Stimulated activated CD8-positive, alpha-beta memory T cell treated with anti-CD3 and anti-CD28 coated beads, Interleukin-2, amount 100 ng/mL, for 48 hours (primary cell): ENCODE results near the gene CCDC88C.

Experiments
- DNase-seq, 2 donors: peaks; one replicate each; pipeline ENCODE4 v3.0.0-alpha.2; 2020; ENCODE audit warnings: low read depth in 2 of 2

Gene CCDC88C

DNA sequence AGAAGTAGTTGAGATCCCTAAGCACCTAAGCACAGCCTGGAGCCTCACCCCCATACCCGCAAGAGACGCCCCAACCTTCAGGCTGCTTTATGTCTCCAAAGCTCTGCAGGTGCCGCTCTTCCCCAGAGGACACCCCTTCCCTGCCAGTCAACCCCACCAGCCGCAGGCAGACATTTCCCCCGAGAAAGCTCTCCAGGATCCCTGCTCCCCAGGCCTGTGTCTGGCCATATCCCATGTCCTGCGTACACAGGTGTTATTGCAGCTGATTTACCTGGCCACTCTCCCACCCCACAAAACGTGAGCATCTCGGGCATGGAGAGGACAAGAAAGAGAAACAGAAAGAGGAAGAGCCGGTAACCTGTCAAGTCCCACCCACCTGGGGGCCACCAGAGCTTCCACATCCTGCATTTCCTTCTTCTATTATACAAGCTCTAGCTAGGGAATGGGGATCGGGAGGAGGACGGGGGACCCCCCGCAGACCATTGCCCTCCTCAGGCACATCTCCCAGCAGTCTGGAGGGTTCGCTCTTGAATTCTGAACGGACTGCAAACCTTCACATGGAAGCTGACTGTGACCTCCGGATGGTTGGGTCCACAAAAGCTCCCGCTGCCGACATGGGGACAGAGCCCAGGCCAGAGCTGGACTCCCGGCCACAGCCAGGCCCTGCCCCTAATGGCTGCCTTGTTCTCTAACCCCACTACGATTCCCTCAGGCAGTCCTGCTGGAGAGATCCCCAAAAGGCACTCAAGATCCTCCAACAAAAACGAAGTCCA, 17.6 kb downstream of the CCDC88C start:
- no peak for DNase-seq

DNA sequence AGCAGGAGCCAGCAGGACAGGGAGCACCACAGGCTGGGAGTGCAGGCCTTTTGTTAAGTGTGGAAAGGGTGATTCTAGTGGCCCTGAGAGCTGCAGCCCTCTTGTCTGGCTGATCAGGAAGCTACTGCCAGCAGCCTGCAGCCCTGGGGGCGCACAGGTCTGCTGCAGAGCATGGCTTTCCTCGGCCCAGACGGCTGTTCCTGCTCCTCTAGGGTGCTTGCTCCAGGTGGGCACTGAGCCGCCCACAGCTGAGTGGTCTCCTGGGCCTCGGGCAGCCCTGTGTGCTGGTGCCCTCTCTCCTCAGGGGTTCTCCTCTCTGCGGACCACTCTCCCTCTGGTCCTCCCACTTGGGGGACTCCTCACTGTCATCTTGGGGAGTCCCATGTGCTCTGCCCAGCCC, 18.9 kb downstream of the CCDC88C start:
- DNase-seq = no peak

DNA sequence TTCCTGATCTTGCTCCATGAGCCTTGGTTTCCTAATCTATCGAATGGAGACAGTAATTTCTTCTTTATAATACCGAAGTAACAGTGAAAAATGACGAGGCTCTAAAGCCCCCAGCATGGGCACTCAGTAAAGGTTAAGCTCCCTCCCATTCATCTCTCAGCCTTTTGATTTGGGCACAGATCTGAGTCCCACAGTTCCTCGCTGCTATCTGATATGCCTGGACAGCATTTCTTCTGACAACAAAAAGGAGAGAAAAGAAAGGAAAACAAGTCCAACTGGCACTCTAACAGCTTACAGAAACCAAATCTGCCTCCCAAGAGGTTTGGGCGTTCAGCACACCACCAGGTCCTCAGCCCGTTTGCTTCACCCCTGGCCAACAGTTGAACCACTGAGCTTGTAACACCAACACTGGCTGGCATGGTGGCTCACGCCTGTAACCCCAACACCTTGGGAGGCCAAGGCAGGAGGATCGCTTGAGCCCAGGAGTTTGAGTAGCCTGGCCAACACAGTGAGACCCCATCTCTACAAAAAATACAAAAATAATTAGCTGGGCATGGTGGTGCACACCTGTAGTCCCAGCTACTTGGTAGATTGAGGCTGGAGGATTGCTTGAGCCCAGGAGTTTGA, 19.5 kb downstream of the CCDC88C start:
- no peak for DNase-seq

DNA sequence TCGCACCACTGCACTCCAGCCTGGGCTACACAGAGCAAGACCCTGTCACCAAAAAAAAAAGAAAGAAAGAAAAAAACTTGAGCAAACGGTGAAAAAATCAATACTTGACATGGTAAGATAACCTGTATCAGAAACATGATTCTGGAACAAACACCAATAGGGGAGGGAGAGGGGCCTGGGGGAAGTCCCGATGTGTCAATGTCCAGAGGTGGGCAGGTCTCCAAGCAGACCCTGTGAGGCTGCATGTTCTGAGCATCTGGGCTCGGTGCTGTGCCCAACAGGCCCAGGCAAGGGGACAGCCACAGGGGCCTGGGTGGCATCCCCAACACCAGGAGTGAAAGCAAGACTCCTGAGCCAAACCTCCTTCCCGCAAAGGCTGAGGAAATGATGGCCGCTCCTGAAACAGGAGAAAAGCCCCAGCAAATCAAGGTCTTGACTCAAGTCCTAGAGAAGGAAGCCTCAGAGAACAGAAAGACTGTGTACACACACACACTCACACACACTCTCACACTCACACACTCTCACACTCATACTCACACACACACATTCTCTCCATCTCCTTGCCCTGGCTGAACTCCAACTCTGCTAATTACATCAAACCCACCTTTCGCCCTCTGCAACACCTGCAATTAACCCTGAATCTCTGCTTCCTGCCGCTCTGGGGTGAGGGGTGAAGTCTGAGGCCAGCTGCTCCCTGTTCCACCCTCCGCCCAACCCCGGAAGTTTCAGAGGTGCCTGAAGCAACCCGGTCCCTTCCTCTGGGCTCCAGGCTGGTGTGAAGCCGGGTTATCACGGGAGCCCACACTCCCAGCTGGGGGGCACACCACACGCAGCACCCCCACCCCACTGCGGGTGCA, 20.4 kb downstream of the CCDC88C start:
- DNase-seq = peak; percentile 54 to 56

DNA sequence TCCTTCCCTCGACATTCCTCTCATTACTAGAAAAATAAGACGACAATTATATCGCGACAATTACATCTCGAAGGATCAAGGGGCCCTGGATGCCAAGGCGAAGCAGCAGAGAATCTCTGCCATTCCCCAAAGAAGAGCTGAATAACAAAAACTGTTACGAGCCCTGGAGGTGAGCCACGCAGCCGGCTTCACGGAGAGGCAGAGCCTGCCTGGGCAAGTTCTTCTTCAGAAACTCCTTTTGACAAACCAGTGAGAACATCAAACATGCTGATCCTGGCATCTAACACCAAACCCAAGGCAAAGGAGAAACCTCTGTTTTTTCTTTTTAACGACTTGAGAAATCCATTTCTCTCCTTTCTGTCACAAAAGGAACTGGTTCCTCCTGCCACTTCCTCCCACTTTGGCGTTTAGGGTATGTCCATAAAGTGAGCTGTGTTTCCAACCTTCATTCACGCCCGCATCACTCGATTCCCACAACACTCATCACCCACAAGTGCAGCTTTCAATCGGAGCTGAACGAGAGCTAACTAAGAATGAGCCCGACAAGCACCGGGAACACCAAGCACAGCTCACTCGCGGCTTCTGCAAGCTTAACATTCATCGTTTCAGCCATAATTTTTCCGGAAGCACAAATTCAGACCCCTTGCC, 21.5 kb downstream of the CCDC88C start:
- DNase-seq = no peak

DNA sequence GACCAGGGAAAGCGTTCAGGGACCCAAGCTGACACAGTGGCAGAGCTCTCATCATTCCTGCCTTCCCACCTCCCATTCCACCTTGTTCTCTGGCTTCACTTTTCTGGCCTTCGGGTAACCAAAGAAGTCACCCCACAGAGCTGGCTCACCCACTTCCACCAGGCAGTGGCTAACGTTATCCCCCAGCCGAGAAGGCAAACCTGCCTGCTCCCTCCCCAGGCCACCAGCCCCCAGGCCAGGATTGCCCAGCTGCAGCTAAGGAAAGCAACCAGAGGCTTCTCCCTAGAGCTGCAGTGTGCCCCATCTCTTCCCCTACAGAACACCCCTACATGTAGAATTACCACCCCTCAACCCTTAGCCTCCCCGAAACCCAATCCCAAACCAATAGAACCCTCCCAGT, 22.2 kb downstream of the CCDC88C start:
- no peak for DNase-seq

DNA sequence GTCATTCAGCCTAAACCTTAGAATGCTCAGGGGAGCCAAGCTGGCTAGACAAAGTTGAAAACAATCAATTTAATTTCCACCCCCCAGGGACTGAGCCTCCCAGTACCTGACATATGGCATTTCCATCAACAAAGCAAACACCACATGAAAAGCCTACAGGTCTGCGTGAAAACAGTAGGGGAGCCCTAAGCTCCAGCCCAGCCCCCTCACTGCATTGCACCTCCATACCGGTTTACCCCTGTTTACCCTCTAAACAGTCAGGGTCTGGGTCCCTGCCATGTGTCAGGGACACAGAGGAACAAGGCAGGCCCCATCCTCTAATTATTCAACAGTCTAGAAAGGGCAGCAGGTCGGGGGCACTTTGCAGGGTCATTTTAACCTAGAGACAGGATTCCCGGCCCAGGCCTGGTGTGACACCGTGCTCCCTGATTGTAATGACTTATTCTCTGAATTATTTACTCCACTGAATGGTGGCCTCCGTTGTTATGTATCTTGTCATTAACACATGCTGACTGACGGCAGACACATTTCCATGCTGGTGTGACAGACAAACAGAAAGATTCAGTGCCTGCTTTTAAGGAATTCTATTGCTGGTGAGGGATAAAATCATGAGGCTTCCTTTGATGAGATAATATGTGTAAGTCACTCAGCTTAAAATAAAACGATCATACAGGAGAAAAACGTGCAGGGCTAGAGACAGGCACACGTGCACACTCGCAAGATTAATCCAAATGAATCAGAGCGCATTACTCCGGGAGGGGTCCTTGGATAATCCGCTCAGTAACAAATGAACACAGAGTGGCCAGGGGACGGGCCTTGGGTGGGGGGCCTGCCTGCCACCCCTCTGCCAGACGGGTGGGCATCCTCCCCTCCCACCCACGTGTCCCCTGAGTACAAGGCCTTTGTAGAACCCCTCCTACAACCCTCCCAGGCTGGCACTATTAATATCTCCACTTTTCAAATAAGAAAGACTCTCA, 23.2 kb downstream of the CCDC88C start:
- DNase-seq = no peak

DNA sequence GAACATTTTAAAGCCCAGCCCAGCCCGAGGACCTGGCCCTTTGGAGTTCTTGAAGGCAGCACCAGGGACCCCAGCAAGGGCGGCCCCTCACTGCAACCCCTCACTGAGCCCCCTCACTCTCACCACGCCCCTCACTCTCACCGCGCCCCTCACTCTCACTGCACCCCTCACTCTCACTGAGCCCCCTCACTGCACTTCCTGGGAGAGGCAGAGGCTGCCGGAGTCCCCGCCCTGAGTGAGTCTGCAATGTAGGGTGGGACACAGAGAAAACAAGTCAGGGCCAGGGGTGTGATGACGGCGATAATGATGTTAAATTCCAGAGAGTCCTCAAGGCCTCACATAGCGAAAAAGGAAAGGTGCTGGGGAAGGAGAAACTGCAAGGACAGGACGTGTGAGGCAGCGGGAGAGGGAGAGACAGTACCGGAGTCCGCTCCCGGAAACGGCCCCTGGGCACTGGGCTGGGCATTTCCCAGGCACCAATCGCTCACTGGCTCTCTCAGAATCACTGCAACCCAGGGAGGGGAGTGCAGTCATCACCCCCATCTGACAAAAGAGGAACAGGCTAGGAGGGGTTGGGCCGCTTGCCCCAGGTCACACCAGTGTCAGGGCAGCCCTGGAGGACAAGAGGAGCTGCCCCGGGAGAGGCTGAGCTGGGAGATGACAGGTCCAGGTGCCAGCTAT, 24.9 kb downstream of the CCDC88C start:
- no peak for DNase-seq

DNA sequence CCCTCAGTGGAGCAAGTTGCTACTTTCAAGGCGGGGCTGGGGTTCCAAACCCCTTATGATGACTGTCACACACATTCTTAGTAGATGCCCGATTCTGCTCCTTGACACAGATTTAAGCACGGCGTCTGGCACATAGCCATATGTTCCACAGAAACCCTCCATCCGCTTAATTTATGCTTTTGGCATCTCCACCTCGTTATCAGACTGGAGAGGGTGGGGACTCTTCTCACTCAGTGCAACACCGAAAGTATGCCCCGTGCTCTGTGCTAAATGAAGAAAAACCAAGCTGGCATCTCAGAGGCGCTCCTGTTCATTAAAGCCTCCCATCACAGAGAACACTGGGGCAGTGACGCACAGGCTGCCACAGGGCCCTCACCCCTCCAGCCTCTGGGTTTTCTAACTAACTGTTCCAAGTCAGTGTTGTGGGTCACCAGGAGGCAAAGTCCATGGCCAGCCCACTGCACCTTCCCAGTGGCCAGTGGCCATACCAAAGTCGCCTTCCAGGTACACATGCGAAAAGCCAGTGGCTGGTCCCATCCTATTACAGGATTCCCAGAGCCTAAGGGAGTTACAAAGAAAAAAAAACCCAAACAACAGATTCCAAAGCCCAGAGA, 27.3 kb downstream of the CCDC88C start:
- DNase-seq = no peak

DNA sequence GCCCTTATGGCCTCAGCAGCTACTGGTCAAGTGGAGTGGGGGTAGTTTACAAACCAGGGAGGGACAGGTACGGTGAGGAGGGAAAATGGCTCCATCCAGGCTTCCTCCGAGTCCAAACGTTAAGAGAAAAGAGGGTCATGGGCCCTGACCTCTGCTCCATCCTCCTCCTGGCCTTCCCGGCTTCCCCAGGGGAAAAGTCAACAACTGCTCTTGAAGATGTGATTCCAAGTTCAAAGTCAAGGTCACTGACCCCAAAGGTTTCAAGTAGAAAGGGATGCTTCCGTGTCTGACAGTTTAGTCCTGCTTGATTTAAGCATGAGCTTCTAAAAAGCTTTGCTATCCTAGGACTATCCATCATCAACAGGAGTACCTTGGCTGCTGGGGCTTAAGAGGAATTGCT, 28.5 kb downstream of the CCDC88C start:
- no peak for DNase-seq

DNA sequence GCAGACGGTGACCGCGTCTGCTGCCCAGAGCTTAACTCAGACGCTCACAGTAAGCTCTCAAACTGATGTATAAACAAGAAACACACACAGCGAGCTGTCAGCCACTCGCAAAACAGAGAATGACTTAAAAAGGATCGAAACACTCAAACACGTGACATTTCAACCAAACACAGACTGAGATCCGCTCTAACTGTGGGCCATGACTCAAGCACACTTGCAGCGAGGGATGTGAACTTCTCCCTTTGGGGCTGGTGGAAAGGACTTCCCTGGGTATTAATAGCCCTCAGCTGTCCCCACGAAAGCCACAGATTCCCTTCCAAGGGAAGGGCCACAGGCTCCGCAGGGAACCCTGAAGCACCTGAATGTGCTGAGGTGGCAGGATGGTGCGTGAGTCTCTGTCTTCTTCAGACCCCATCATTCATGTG, 29.1 kb downstream of the CCDC88C start:
- DNase-seq = no peak

DNA sequence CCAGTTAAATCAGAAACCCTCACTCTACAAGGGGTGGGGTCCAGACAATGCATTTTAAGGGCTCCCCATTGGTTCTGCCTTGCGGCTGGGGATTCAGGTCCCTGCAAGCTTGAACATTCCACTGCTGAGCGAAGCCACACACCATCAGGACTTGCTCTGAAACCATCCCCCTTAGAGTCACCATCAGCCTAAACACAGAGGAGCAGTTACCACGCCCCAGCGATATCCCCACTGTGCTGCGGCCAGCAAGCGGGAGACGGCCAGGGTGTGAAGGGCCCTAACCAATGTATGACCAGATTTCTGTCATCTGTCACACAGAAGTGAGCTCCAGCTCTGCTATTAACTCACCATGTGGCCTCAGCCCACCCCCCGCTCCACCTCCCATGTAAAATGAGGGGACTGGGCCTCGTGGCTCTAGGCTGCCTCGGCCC, 29.7 kb downstream of the CCDC88C start:
- no peak for DNase-seq

DNA sequence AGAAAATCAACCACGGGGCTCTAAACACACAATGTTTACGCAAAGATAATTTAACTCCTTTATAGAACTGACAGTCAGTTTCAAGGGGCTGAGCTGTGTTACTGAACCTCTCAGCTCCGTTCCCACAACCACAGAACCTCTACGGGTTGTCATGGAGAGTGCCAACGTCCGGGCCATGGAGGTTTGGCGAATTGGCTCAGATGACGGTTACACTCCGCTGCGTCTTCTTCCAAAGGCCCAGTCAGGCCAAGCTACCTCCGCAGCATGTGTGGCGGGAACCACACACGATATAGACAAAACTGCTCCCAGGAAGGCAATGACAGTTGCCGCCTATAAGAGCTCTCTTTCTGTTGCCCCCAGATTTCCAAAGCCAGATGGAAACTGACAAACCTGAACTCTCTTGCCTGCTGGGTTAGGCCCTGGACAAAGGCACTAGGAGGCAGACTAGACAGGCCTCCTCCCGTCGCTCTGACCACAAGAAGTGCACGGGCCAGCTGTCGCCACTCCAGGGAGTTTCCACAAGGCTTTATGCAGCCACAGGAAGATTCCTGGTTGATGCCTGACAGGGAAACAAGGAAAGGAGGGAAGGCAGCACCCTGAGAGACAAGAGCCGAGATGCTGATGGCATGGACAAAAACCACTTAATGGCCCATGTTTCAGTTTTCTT, 30.3 kb downstream of the CCDC88C start:
- no peak for DNase-seq

DNA sequence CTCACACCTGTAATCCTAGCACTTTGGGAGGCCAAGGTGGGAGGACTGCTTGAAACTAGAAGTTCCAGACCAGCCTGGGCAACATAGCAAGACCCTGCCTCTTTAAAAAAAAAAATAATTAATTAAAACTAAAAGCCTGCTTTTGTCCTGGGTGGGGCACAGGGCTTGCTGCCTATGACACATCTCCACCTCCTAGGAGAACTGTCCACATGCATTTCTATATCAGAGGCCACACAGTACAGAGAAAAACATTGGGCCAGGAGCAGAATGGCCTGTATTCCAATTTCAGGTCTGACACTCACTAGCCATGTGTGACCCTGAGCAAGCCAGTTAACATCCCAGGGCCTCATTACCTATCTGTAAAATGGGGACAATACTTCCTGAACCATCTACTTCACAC, 31.9 kb downstream of the CCDC88C start:
- DNase-seq = no peak

DNA sequence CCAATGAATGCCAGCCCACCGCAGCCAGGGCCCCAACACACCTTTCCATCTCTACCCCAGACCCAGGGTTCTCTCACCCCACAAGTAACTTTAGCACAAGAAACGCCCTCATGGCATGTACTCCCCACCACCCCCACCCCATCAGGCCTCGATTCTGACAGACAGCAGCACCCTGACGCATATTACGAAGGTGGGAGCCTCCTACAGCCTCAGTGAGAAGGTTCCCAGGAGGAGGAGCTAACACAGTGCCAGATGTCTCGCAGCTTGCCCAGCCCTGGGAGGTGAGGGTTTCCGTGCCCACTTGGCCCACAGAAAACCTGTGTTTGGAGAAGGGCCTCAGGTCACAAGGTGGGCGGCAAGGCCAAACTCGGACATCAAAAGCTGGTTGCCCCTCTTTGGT, 32.4 kb downstream of the CCDC88C start:
- no peak for DNase-seq

DNA sequence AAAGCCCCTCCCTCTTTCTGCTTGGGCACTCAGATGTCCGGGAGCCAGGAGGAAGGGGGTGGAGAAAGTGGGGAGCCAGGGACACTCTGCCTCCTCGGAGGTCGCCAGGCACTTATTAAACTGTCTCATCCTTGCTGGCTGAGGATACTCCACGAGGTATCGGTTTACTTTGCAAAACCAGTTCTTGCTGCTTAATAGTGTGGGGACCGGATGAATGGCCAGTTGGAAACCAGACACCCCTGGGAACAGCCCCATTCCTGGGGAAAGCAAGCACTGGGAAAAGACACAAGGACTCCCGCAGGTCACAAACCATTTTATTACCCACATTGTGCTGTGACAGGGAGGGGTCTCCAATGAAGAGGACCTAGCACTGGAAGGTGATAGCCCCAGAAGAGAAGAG, 34.2 kb downstream of the CCDC88C start:
- DNase-seq = no peak

DNA sequence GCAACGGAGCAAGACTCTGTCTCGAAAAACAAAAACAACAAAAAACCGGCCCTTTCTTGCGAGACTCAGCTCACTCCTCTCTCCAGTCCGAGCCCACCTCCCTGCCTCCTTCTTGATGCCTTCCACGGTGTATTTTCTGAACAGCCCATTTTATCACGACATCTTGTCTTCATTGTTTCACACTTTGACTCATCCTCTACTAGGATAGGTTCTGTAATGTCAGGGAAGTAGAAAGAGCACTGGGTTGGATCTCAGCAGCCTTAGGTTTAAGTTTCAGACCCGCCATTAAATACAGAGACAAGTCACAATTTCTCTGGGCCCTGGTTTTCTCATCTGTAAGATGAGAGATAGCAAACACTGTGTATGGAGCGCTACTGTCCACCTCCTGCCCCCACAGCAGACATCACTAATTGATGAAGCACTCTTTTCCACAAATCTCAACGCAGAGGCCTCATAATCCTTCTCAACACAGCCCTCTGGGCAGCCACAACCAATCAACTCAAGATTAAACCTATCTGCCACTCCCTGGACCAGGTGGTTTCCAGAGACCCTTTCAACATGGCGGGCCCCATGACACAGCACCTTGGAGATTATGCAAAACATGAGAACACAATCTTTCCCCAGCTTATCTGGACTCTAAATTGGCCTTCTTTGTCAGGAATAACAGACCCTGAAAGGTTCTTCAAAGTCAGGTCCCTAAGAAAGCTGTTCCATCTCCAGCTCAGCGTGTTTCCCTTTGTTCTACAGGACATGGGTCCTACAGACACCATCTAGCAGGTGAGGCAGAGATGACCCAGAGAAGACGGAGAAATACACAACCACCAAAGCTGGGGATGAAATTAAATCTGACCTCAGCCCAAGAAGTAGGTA, 35.6 kb downstream of the CCDC88C start:
- no peak for DNase-seq

DNA sequence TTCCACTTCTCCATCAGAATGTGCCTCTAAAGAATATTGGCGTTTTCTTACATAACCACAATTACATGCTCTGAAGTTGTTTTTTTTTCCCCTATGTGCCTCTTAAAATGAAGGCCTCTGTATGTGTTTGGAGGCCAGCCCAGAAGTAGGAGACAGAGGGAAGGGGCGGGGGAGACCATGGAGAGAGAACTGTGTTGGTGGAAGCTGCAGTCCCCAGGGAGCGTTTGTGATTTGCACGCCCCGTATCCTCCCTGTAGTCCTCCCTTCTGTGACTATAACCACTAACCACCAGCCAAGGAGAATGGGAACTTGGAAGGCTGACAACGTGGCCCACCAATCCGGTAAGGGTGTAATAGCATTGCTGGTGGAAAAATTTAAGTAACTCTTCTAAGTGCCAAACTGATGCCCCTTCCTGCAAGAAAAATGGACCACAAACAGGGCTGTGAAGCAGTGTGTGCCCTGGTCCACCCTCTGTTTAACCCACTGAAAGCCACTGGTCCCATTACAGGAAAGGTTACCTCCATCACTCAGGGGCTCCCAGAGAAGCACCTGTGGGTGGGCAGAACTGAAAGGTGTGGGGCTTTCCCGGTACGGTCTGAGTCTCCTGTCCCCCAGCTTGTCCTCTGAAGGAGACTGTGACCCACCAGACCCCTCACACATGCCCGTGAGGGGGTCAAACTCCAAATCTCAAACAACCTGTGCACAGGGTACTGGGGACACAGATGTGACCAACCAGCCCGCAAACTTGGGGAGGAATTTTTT, 36.8 kb downstream of the CCDC88C start:
- DNase-seq = no peak
